IPS DF 4.7 (cell line): Measurements from ENCODE around the gene CPLANE1.
"Not testable (repeated sequence)": the region's sequence is repeated elsewhere in the genome, so short reads cannot be mapped to it uniquely, and the experiment has no call there.

Experiments
- DNase-seq: peaks from one replicate; pipeline ENCODE4 v3.0.0-alpha.2; 2013; ENCODE audit warnings: low spot score; ENCODE audit errors: extremely low read depth

The CPLANE1 gene

DNA sequence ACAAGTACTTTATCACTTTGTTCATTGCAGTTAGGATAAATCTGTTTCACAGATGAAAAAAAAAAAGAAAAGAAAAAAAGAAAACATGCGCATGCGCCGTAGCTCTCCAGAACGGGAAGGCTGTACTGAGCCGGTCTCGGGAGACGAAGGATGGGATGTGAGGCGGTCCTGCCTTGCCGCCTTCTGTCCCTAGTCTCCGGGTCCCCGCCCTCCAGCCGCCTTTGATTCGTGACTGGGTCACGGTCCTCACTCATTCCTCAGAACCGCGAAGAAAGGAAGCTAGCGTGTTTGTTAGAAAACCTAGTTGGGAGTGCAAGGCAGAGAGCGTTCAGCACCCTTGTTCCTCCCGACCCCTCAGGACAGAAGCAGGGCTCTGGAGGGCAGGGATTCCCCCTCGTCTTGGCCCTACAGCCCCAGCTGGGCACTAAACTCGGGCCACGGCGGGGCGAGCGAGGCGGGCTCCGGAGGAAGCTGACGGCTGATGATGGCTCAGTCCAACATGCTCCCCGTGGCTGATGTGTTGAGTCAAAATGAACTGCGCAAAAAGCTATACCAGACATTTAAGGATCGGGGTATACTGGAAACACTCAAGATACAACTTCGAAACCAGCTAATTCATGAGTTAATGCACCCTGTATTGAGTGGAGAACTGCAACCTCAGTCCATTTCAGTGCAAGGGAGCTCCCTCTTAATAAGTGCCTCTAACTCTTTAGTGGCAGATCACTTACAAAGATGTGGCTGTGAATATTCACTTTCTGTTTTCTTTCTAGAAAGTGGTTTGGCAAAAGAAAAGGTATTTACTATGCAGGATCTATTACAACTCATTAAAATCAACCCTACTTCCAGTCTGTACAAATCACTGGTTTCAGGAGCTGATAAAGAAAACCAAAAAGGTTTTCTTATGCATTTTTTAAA lies 40.0 kb downstream of the CPLANE1 start:
- no peak for DNase-seq

DNA sequence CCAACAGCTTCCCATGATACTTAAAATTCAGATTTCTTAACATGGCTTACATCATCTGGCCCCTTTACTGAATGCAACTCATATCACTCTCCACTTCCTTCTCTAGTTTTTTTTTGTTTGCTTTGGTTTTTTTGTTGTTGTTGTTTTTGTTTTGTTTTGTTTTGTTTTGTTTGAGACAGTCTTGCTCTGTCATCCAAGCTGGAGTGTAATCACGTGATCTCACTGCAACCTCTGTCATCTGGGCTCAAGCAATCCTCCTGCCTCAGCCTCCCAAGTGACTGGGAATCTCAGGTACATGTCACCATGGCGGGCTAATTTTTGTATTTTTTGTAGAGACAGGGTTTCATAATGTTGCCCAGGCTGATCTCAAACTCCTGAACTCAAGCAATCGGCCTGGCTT lies 41.4 kb downstream of the CPLANE1 start:
- DNase-seq = no peak

DNA sequence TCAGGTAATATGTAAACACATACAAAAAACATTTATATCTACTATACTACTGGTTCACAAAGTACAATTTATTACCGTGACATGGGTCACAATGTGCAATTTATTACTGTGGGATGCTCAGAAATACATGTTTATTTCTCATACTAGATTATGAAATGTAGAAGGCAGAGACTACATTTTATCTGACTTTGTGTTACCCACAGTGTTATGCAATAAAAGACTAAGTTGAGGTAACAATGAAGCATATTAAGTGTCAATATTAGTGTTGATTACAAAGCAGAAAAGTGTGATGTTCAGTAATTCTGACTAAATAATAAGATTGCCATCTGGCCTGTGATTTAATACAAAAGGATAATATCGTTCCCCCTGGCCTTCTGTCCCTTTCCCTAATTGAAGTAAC lies 42.4 kb downstream of the CPLANE1 start:
- no peak for DNase-seq

DNA sequence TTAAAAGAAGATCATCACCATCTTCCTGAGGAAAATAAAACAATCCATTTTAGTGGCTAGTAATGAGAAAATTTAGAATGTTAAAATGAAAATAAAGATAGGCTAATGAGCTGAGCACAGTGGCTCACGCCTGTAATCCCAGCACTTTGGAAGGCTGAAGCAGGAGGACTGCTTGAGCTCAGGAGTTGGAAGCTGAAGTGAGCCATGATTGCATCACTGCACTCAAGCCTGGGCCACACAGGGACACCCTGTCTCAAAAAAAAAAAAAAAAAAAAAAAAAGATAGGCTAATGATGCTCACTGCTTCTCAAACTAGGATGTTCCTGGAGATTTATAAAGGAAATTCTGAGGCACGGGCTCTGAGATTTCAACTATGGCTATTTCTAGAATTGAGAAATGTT lies 50.3 kb downstream of the CPLANE1 start:
- no peak for DNase-seq

DNA sequence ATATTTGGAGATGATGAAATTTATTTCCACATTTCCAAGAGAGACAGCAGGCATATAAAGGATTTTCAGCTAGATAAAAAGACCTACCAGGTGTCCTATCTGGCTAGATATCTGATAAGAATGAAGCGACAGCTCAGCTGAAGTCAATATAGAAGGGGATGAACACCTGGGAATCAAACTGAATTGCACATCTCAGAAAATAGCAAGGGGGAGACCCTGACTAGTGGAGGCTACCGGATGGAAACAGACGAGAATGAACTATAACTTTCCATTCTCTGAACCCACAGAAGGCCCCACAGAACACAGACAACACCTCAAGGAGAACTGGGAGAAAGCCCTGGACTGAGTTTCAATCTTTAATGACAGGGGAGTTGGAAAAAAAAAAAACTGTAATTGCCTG lies 51.1 kb downstream of the CPLANE1 start:
- DNase-seq = no peak

DNA sequence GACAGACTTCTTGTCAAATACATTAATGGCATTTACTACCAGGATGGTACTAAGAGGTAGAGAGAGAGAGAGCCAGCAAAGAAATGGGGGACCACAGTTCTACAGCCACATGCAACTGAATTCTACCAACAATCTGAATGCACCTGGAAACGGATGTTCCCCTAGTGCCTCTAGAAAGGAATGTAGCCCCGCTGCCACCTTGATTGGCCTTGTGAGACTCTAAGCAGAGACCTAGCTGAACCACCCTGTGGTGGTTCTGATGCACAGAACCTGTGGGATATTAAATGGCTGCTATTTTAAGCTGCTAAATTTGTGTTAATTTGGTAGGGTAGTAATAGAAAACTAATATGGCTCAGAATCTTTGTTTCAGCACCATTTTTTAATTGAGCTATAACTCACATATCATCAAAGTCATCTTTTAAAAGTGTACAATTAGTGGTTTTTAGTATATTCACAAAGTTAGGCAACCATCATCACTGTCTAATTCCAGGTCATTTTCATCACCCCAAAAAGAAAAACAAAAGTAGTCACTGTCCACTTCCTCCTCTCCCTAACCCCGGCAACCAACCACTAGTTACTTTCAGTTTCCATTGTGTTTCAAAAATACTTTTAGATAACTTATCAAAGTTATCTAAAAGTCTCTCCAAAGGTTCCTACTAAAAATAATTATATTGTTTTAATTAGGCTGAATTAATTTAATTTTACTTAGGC lies 51.7 kb downstream of the CPLANE1 start:
- DNase-seq = no peak

DNA sequence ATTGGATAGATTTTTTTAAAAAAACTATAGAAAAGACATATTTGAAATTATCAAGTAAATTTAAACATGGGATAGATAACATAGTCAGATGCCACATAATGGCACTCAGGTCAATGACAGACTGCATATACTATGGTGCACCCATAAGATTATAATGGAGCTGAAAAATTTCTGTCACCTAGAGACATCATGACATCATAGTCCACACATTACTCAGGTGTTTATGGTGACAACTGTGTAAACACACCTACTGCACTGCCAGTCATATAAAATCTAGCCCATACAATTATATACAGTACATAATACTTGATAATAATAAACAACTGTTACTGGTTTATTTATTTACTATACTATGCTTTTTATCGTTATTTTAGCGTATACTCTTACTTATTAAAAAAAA lies 58.6 kb downstream of the CPLANE1 start:
- DNase-seq = no peak

DNA sequence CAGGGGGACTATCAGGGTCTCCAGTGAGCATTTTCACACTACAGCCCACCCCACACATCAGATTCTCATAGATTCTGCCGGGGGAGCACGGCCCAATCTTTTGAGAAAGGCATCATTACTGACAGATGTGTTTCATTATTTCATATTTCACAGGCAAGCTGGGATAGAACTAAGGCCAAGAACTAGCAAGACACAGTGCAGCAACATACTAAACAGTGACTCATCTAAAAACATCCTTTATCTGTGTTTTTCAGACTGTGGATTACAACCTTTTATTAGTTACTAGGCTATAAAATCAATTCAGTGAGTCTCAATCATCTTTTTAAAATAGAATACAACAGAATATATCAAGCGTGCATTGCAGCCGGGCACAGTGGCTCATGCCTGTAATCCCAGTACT lies 59.8 kb downstream of the CPLANE1 start:
- DNase-seq = no peak

DNA sequence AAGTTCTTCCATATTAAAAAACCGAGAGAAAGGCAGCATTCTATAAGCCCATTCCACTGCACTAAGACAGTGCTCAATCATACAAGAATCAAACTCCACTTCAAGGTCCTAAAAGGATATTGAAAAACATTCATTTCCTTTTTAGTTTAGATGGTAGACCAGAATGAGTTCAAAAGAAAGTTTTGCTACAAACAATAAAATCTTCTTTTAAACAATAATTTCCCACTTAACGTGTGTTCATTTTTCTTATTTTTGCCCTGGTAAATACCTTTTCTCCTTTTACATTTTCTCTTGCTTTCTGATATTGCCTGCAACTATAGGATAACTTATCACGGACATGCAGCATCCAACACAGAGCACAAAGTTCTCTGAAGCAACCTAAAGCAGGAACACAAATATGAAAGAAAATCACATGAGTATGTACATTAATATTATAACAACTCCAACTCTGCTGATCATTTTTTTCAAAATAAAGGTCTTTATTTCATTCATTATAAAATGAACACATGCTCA lies 61.7 kb downstream of the CPLANE1 start:
- DNase-seq = no peak

DNA sequence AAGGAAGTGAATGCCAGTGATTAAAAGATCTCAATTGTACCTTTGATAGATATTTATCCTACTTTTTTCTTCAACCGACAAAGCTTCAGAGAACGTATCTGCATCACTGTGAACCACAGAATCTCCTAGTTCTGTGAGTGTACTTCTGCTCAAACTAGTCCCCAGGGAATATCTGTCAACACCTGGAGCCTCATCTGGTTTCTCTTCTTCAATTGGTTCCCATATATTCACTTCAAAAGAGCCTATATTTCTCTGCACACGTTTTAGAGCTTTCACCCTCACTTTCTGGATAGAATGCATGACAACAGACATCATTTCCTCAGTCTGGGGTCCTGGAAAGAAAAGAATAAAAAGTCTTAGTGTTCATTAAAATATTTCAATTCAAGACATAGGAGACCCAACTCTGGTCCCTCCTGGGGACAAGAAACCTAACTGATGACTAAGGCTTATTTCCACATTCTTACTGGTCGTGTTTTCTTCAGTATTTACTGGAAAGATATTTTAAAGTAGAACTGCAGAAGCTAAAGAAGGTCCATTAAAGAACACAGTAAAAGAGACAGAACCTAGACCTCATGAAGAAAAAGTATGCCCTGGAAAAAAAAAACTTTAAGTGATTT lies 64.3 kb downstream of the CPLANE1 start:
- DNase-seq = no peak

DNA sequence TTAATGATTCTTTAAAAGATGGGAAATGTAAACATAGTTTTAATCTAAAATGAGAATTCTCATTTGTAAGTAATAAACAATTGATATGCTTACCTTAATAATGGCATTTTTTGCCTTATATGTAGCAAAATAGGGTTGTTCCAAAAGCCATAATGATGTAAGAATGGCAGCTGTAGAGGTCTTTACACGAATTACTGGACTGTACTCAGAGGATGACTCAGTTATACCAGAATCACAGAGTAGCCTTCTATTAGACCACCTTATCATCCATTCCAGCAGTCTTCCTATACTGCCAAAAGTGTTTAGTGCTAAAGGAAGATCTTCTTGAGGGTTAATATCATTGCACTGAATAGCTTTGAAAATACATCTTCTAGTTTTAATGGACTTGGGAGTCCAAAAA lies 66.5 kb downstream of the CPLANE1 start:
- DNase-seq = no peak

DNA sequence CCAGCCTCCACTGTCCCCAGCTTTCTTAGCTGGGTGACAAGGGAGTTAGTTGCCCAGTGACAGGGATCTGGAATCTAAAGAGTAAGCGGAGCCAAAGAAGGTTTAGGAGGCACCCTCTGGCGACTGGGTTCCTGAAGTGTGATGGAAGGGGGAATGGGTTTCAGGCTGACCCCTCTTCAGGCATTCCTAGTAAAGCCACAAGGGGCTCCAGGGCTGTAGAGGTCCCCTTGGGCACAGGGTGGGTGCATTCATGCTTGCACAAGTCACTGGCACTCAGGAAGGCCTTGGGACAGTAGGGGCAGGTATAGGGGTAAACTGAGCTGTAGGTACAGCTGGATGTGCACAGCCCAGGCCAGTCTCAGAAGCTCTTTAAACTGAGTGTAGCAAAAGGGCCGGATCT lies 74.2 kb downstream of the CPLANE1 start:
- no peak for DNase-seq

DNA sequence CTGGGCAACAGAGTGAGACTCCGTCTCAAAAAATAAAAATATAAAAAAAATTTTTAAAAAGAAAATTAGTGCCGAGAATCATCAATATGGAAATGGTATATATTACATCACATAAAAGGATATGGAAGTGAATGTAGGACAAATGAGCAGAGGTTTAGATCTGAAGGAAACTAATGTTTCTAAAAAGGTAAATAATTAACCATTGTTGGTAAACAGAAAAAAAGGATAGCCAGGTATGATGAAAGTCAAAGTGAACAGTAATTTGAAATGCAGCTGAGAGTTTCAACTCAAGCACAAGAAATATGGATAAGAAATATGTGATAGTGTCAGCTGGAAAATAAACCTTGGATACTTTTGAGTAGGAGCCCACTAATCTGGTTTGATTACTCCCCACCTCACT lies 76.2 kb downstream of the CPLANE1 start:
- DNase-seq = no peak

DNA sequence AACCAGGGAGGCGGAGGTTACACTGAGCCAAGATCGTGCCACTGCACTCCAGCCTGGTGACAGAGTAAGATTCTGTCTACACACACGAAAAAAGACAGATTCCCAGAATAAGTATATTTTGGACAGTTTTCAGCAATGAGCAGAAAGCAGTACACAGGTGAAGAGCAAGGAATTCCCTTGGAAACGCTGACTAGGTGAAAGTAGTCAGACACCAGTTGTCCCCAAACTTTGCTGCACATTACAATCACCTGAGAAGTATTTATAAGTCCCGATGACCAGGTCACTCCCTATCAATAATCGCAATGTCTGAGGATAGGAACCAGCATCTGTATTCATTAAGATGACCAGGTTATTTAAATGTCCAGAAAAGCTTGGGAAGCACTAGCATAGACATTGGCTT lies 78.3 kb downstream of the CPLANE1 start:
- DNase-seq = no peak

DNA sequence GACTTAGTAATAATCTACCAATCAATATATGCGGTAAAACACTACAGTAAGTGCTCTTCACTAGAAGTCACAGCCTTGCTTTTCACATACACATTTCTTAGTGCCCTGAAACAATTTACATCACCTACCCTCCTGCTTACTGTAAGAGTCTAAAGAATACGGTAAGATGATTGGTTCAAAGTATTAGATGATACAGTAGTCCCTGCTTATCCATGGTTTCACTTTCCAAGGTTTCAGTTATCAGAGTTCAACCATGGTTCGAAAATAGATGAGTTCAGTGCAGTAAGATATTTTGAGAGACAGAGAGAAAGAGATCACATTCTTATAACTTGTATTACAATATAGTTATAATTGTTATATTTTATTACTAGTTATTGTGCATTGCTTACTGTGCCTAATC lies 83.0 kb downstream of the CPLANE1 start:
- DNase-seq = no peak

DNA sequence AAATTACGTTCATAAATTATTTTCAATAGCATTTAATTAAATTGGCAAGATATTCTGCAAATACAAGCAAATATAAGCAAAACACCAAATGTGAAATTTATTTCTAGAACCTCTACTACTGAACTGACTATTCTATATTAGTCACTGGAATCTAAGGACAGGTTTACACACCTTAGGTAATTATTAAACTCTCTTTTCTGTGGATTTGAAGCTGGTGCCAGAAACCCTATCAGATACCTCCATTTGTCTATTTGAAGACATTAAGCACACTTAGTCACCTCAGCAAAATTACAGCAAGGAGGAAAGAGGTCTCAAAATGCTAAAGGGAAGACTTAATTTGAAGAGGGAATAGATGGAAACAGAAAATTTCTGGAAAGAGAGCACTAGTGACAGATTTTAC lies 83.4 kb downstream of the CPLANE1 start:
- no peak for DNase-seq

DNA sequence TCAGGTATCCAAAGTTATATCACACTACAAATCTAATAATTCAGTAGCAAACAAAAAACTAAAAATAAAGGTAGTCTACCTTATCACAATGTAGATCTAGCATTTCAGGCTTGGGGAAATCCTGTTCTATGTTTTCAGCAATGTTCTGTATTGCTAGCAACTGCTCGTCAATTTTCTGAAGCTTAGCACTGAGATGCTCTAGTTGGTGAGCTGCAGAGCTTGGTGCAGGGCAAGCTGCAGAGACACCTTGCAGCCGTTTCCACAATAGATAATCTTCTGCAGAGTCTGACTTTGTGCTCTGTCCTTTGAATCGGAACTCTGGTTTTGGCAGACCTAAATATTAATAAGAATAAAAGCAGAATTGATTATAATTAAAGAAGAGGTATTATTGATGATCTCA lies 95.5 kb downstream of the CPLANE1 start:
- DNase-seq = no peak

DNA sequence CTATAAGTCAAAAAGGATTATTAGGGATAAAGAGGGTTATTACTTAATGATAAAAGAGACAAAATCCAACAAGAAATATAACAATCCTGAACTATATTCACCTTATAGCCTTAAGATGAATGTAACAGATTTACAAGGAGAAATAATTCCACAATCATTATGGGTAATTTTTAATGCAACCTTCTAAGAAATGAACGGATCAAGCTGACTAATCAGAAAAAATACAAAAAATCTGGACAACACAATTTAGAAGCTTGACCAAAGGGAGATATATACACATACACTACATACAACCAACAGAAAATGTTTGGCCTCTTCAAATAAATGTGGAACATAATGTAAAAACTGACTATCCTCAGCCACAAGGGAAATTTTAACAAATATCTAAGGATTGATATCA lies 102.3 kb downstream of the CPLANE1 start:
- no peak for DNase-seq

DNA sequence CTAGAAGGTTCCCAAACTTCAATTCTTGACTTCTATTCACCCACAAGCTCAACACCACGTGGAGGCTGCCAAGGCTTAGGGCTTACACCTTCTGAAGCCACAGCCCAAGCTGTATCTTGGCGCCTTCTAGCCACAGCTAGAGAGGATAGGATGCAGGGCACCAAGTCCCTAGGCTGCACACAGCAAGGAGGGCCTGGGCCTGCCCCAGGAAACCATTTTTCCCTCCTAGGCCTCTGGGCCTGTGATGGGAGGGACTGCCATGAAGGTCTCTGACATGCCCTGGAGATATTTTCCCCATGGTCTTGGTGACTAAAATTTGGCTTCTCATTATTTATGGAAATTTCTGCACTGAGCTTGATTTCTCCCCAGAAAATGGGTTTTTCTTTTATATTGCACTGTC lies 112.5 kb downstream of the CPLANE1 start:
- no peak for DNase-seq

DNA sequence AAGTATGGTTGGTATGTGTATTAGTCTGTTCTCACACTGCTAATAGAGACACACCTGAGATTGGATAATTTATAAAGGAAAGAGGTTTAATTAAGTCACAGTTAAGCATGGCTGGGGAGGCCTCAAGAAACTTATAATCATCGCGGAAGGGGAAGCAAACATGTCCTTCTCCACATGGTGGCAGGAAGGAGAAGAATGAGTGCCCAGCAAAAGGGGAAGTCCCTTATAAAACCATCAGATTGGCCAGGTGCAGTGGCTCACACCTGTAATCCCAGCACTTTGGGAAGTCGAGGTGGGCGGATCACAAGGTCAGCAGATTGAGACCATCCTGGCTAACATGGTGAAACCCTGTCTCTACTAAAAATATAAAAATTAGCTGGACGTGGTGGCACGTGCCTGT lies 113.9 kb downstream of the CPLANE1 start:
- DNase-seq = not testable (repeated sequence)

DNA sequence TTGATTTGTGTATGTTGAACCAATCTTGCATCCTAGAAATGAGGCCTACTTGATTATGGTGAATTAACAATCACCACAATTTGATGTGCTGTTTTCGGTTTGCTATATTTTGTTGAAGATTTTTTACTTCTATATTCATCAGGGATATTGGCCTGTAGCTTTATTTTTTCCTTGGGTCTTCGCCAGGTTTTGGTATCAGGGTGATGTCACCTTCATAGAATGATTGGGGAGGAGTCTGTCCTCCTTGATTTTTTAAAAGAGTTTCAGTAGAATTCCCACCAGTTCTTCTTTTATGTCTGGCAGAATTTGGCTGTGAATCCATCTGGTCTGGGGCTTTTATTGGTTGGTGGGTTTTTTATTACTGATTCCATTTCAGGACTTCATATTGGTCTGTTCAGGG lies 115.2 kb downstream of the CPLANE1 start:
- DNase-seq = no peak

DNA sequence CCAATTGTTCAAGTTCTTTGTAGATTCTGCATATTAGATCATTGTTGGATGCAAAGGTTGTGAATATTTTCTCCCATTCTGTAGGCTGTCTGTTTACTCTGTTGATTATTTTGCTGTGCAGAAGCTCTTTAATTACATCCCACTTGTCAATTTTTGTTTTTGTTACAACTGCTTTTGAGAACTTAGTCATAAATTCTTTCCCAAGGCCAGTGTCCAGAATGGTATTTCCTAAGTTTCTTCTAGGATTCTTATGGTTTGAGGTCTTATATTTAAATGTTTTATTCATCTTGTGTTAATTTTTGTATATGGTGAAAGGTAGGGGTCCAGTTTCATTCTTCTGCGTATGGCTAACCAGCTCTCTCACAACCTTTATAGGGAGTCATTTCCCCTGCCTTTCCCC lies 116.5 kb downstream of the CPLANE1 start:
- DNase-seq = no peak
